HEK293 (cell line): ENCODE data around the gene TRAF2.

Experiments
- ATF2 ChIP-seq: fragments of 450-650 bp; formaldehyde crosslinking; IDR thresholded peaks from 2 replicates; pipeline ENCODE4 v1.5.1; 2016; ENCODE audit warnings: missing biosample characterization, missing genetic modification characterization, low read depth
- REST ChIP-seq: fragments of 450-650 bp; formaldehyde crosslinking; IDR thresholded peaks from 2 replicates; pipeline ENCODE4 v1.5.1; 2016; ENCODE audit warnings: missing biosample characterization, missing genetic modification characterization
- SALL2 ChIP-seq: fragments of 450-650 bp; formaldehyde crosslinking; IDR thresholded peaks from 2 replicates; pipeline ENCODE4 v1.5.0; 2017; ENCODE audit warnings: missing biosample characterization, mild to moderate bottlenecking, missing genetic modification characterization, borderline replicate concordance
- SCRT1 ChIP-seq: fragments of 450-650 bp; formaldehyde crosslinking; IDR thresholded peaks from 2 replicates; pipeline ENCODE4 v1.5.1; 2016; ENCODE audit warnings: missing biosample characterization, missing genetic modification characterization, borderline replicate concordance
- SP7 ChIP-seq: fragments of 450-650 bp; formaldehyde crosslinking; IDR thresholded peaks from 2 replicates; pipeline ENCODE4 v1.5.1; 2016; ENCODE audit warnings: missing biosample characterization, missing genetic modification characterization
- ZNF114 ChIP-seq: fragments of 450-650 bp; formaldehyde crosslinking; IDR thresholded peaks from 2 replicates; pipeline ENCODE4 v1.5.0; 2017; ENCODE audit warnings: missing biosample characterization, missing genetic modification characterization
- ZNF121 ChIP-seq: fragments of 450-650 bp; formaldehyde crosslinking; IDR thresholded peaks from 2 replicates; pipeline ENCODE4 v1.5.1; 2016; ENCODE audit warnings: missing biosample characterization, missing genetic modification characterization
- ZNF133 ChIP-seq: fragments of 450-650 bp; formaldehyde crosslinking; IDR thresholded peaks from 2 replicates; pipeline ENCODE4 v1.5.1; 2016; ENCODE audit warnings: missing biosample characterization, missing genetic modification characterization
- ZNF175 ChIP-seq: fragments of 450-650 bp; formaldehyde crosslinking; IDR thresholded peaks from 2 replicates; pipeline ENCODE4 v1.5.1; 2016; ENCODE audit warnings: missing biosample characterization, missing genetic modification characterization
- ZNF2 ChIP-seq: fragments of 450-650 bp; formaldehyde crosslinking; IDR thresholded peaks from 2 replicates; pipeline ENCODE4 v1.5.1; 2016; ENCODE audit warnings: missing biosample characterization, missing genetic modification characterization
- ZNF211 ChIP-seq: fragments of 450-650 bp; formaldehyde crosslinking; IDR thresholded peaks from 2 replicates; pipeline ENCODE4 v1.5.1; 2016; ENCODE audit warnings: low read depth, missing biosample characterization, missing genetic modification characterization
- ZNF292 ChIP-seq: fragments of 450-650 bp; formaldehyde crosslinking; IDR thresholded peaks from 2 replicates; pipeline ENCODE4 v1.5.1; 2016; ENCODE audit warnings: low read depth, missing biosample characterization, missing genetic modification characterization, borderline replicate concordance
- ZNF366 ChIP-seq: fragments of 450-650 bp; formaldehyde crosslinking; conservative IDR thresholded peaks from 2 replicates; pipeline ENCODE4 v1.5.1; 2016; ENCODE audit warnings: missing biosample characterization, missing genetic modification characterization
- ZNF394 ChIP-seq: fragments of 450-650 bp; formaldehyde crosslinking; IDR thresholded peaks from 2 replicates; pipeline ENCODE4 v1.5.1; 2016; ENCODE audit warnings: missing biosample characterization, missing genetic modification characterization, mild to moderate bottlenecking, moderate library complexity, borderline replicate concordance
- ZNF423 ChIP-seq: fragments of 450-650 bp; formaldehyde crosslinking; IDR thresholded peaks from 2 replicates; pipeline ENCODE4 v1.5.1; 2016; ENCODE audit warnings: missing biosample characterization, missing genetic modification characterization
- ZNF426 ChIP-seq: fragments of 450-650 bp; formaldehyde crosslinking; IDR thresholded peaks from 2 replicates; pipeline ENCODE4 v1.5.1; 2017; ENCODE audit warnings: missing biosample characterization, missing genetic modification characterization, mild to moderate bottlenecking, inconsistent platforms, moderate library complexity
- ZNF530 ChIP-seq: fragments of 450-650 bp; formaldehyde crosslinking; IDR thresholded peaks from 2 replicates; pipeline ENCODE4 v1.5.1; 2016; ENCODE audit warnings: low read depth, missing biosample characterization, missing genetic modification characterization
- ZNF560 ChIP-seq: fragments of 450-650 bp; formaldehyde crosslinking; IDR thresholded peaks from 2 replicates; pipeline ENCODE4 v1.5.1; 2017; ENCODE audit warnings: missing biosample characterization, missing genetic modification characterization, borderline replicate concordance
- ZNF596 ChIP-seq: fragments of 450-650 bp; IDR thresholded peaks from 2 replicates; pipeline ENCODE4 v1.5.0; 2018; ENCODE audit warnings: missing biosample characterization, mild to moderate bottlenecking, missing genetic modification characterization, moderate library complexity
- ZNF621 ChIP-seq: fragments of 450-650 bp; formaldehyde crosslinking; IDR thresholded peaks from 2 replicates; pipeline ENCODE4 v1.5.1; 2017; ENCODE audit warnings: missing biosample characterization, missing genetic modification characterization
- ZNF645 ChIP-seq: fragments of 450-650 bp; formaldehyde crosslinking; IDR thresholded peaks from 2 replicates; pipeline ENCODE4; 2016; ENCODE audit warnings: missing biosample characterization, missing genetic modification characterization
- ZNF677 ChIP-seq: fragments of 450-650 bp; IDR thresholded peaks from 2 replicates; pipeline ENCODE4 v1.5.0; 2018; ENCODE audit warnings: missing biosample characterization, mild to moderate bottlenecking, missing genetic modification characterization, moderate library complexity
- ZNF777 ChIP-seq: fragments of 450-650 bp; formaldehyde crosslinking; IDR thresholded peaks from 2 replicates; pipeline ENCODE4 v1.5.1; 2017; ENCODE audit warnings: missing biosample characterization, missing genetic modification characterization, borderline replicate concordance
- ZNF785 ChIP-seq: fragments of 450-650 bp; formaldehyde crosslinking; IDR thresholded peaks from 2 replicates; pipeline ENCODE4 v1.5.1; 2016; ENCODE audit warnings: missing biosample characterization, missing genetic modification characterization
- ZSCAN16 ChIP-seq: fragments of 450-650 bp; formaldehyde crosslinking; IDR thresholded peaks from 2 replicates; pipeline ENCODE4 v1.5.1; 2016; ENCODE audit warnings: missing biosample characterization, missing genetic modification characterization
- TF ChIP-seq, protein P1 (sequence below): fragments of 450-650 bp; formaldehyde crosslinking; IDR thresholded peaks from 2 replicates; pipeline ENCODE4 v1.5.1; 2017; ENCODE audit warnings: missing biosample characterization, missing genetic modification characterization
- TF ChIP-seq, protein P2 (sequence below): fragments of 450-650 bp; formaldehyde crosslinking; IDR thresholded peaks from 2 replicates; pipeline ENCODE4 v1.5.1; 2016; ENCODE audit warnings: missing biosample characterization, missing genetic modification characterization
- TF ChIP-seq, protein P3 (sequence below): fragments of 450-650 bp; formaldehyde crosslinking; IDR thresholded peaks from 2 replicates; pipeline ENCODE4 v1.5.1; 2016; ENCODE audit warnings: missing biosample characterization, missing genetic modification characterization
- TF ChIP-seq, protein P4 (sequence below): fragments of 450-650 bp; formaldehyde crosslinking; IDR thresholded peaks from 2 replicates; pipeline ENCODE4 v1.5.1; 2016; ENCODE audit warnings: missing biosample characterization, missing genetic modification characterization

The TRAF2 gene

DNA sequence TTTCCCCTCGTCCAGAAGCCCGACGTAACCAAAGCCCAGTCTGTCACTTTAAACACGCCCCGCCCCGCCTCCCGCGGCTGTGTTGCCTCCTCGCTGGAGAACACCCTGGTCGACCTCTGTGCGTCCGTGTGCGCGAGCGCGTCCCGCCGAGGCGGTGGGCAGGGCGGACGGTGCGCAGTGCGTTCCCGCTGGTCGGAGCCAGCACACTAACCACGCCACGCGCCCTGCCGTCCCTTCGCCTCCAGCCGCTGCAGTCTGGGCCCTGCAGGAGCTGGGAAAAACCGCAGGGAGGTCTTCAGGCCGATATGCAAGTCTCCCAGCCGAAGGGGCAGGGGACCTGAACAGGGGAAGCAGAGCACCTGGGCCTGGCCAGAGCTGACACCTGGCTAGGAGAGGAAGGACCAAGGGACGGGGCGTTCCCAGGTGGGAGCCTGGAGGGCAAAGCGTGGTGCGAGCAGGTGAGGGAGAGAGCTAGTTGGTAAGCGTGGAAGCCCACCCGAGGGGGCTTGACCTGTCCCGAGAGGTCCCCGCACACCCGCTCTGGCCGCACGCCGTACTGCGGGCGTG, 38.4 kb upstream of the TRAF2 start (continued):
- no peak for TF ChIP-seq ZNF114 (tag by site-specific recombination)
- TF ChIP-seq ZNF645 (tag by site-specific recombination), result no peak
- TF ChIP-seq ZNF677 (tag by site-specific recombination), result no peak
- no peak for TF ChIP-seq ATF2 (tag by site-specific recombination)
- TF ChIP-seq SALL2 (tag by site-specific recombination), result no peak
- peak; percentile 41; the same call in 1 of the 2 replicates for TF ChIP-seq ZNF394
- TF ChIP-seq, protein P1, sequence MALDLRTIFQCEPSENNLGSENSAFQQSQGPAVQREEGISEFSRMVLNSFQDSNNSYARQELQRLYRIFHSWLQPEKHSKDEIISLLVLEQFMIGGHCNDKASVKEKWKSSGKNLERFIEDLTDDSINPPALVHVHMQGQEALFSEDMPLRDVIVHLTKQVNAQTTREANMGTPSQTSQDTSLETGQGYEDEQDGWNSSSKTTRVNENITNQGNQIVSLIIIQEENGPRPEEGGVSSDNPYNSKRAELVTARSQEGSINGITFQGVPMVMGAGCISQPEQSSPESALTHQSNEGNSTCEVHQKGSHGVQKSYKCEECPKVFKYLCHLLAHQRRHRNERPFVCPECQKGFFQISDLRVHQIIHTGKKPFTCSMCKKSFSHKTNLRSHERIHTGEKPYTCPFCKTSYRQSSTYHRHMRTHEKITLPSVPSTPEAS (tag by site-specific recombination), result no peak
- 0 out of 2 replicates have a peak, but pooled peaks have one; percentile 4 for TF ChIP-seq ZNF366 (tag by site-specific recombination)
- no peak for TF ChIP-seq ZNF785 (tag by site-specific recombination)
- TF ChIP-seq ZNF175 (tag by site-specific recombination), result no peak
- TF ChIP-seq ZNF133 (tag by site-specific recombination), result no peak
- TF ChIP-seq ZNF2 (tag by site-specific recombination), result 0 out of 2 replicates have a peak, but pooled peaks have one; percentile 72
- TF ChIP-seq ZSCAN16 (tag by site-specific recombination), result no peak
- TF ChIP-seq SCRT1 (tag by site-specific recombination), result no peak
- TF ChIP-seq ZNF560 (tag by site-specific recombination), result no peak
- 0 out of 2 replicates have a peak, but pooled peaks have one; percentile 7 for TF ChIP-seq ZNF777 (tag by site-specific recombination)
- TF ChIP-seq ZNF530, result no peak
- TF ChIP-seq ZNF423 (tag by site-specific recombination), result no peak; the same call in 1 of the 2 replicates
- TF ChIP-seq, protein P2, sequence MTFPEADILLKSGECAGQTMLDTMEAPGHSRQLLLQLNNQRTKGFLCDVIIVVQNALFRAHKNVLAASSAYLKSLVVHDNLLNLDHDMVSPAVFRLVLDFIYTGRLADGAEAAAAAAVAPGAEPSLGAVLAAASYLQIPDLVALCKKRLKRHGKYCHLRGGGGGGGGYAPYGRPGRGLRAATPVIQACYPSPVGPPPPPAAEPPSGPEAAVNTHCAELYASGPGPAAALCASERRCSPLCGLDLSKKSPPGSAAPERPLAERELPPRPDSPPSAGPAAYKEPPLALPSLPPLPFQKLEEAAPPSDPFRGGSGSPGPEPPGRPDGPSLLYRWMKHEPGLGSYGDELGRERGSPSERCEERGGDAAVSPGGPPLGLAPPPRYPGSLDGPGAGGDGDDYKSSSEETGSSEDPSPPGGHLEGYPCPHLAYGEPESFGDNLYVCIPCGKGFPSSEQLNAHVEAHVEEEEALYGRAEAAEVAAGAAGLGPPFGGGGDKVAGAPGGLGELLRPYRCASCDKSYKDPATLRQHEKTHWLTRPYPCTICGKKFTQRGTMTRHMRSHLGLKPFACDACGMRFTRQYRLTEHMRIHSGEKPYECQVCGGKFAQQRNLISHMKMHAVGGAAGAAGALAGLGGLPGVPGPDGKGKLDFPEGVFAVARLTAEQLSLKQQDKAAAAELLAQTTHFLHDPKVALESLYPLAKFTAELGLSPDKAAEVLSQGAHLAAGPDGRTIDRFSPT (tag by site-specific recombination), result 0 out of 2 replicates have a peak, but pooled peaks have one; percentile 18
- no peak for TF ChIP-seq ZNF211 (tag by site-specific recombination)
- TF ChIP-seq ZNF426 (tag by site-specific recombination), result no peak
- no peak for TF ChIP-seq ZNF621 (tag by site-specific recombination)
- TF ChIP-seq, protein P3, sequence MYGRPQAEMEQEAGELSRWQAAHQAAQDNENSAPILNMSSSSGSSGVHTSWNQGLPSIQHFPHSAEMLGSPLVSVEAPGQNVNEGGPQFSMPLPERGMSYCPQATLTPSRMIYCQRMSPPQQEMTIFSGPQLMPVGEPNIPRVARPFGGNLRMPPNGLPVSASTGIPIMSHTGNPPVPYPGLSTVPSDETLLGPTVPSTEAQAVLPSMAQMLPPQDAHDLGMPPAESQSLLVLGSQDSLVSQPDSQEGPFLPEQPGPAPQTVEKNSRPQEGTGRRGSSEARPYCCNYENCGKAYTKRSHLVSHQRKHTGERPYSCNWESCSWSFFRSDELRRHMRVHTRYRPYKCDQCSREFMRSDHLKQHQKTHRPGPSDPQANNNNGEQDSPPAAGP (tag by site-specific recombination), result no peak; the same call in 1 of the 2 replicates
- TF ChIP-seq ZNF596 (tag by site-specific recombination), result no peak
- TF ChIP-seq, protein P4, sequence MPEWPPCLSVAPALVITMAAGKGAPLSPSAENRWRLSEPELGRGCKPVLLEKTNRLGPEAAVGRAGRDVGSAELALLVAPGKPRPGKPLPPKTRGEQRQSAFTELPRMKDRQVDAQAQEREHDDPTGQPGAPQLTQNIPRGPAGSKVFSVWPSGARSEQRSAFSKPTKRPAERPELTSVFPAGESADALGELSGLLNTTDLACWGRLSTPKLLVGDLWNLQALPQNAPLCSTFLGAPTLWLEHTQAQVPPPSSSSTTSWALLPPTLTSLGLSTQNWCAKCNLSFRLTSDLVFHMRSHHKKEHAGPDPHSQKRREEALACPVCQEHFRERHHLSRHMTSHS (tag by site-specific recombination), result no peak
- TF ChIP-seq ZNF292 (tag by site-specific recombination), result no peak
- TF ChIP-seq REST (tag by site-specific recombination), result no peak
- 0 out of 2 replicates have a peak, but pooled peaks have one; percentile 48 for TF ChIP-seq SP7 (tag by site-specific recombination)
- no peak for TF ChIP-seq ZNF121
